Loucy (cell line): ENCODE data around the gene ADAMTS14.

Source experiments
- H2AFZ ChIP-seq: fragments of 200-600 bp; sonication (generic); 2 replicates; pipeline ENCODE4 v1.6.0; 2016; ENCODE audit warnings: antibody characterized with exemption, mild to moderate bottlenecking, low read length, moderate library complexity
- H3F3A ChIP-seq: fragments of 200-600 bp; 2 replicates; pipeline ENCODE4 v1.6.0; 2016; ENCODE audit warnings: antibody characterized with exemption, low read depth, mild to moderate bottlenecking
- H3K27me3 ChIP-seq: fragments of 200-600 bp; sonication (generic); 2 replicates; pipeline ENCODE4 v1.6.1; 2014; ENCODE audit warnings: low read length, mild to moderate bottlenecking; ENCODE audit not compliant: insufficient read depth, poor library complexity, severe bottlenecking
- H3K36me3 ChIP-seq: fragments of 200-600 bp; sonication (generic); 2 replicates; pipeline ENCODE4 v1.6.1; 2016; ENCODE audit warnings: low read length; ENCODE audit not compliant: insufficient read depth
- H3K4me1 ChIP-seq: fragments of 200-600 bp; sonication (generic); 2 replicates; pipeline ENCODE4 v1.5.1; 2014; ENCODE audit warnings: low read length, mild to moderate bottlenecking; ENCODE audit not compliant: insufficient read depth, poor library complexity, severe bottlenecking
- H3K4me2 ChIP-seq: fragments of 200-600 bp; sonication (generic); 2 replicates; pipeline ENCODE4 v1.6.0; 2014; ENCODE audit warnings: antibody characterized with exemption, low read length, low read depth, mild to moderate bottlenecking; ENCODE audit not compliant: poor library complexity, severe bottlenecking
- H3K4me3 ChIP-seq: fragments of 200-600 bp; sonication (generic); 2 replicates; pipeline ENCODE4 v1.5.1; 2014; ENCODE audit warnings: low read length, mild to moderate bottlenecking, mixed read lengths; ENCODE audit not compliant: poor library complexity, severe bottlenecking
- H3K79me2 ChIP-seq: fragments of 200-600 bp; sonication (generic); 2 replicates; pipeline ENCODE4 v1.6.1; 2014; ENCODE audit warnings: low read length; ENCODE audit not compliant: insufficient read depth
- H3K9ac ChIP-seq: fragments of 200-600 bp; sonication (generic); 2 replicates; pipeline ENCODE4 v1.6.0; 2014; ENCODE audit warnings: mild to moderate bottlenecking, low read depth, low read length, moderate library complexity; ENCODE audit not compliant: poor library complexity, severe bottlenecking
- H3K9me2 ChIP-seq: fragments of 200-600 bp; sonication (generic); replicated peaks from 2 replicates; pipeline ENCODE4 v1.6.1; 2016; ENCODE audit warnings: low read depth, low read length, mixed read lengths
- H3K9me3 ChIP-seq: fragments of 200-600 bp; sonication (generic); 2 replicates; pipeline ENCODE4 v1.6.1; 2014; ENCODE audit warnings: mild to moderate bottlenecking, antibody characterized with exemption, low read length, low read depth; ENCODE audit not compliant: insufficient read depth
- H4K20me1 ChIP-seq: fragments of 200-600 bp; sonication (generic); 2 replicates; pipeline ENCODE4 v1.6.0; 2014; ENCODE audit warnings: antibody characterized with exemption, low read length, mild to moderate bottlenecking; ENCODE audit not compliant: insufficient read depth, poor library complexity, severe bottlenecking
- CTCF ChIP-seq: fragments of 200-600 bp; sonication (generic); conservative IDR thresholded peaks from 2 replicates; pipeline ENCODE4 v1.5.1; 2014; ENCODE audit warnings: mild to moderate bottlenecking, antibody characterized with exemption, low read length
- EZH2phosphoT487 ChIP-seq: fragments of 200-600 bp; IDR thresholded peaks from 2 replicates; pipeline ENCODE4 v1.6.1; 2018; ENCODE audit warnings: antibody characterized with exemption, mild to moderate bottlenecking, moderate library complexity, borderline replicate concordance

The ADAMTS14 gene

DNA sequence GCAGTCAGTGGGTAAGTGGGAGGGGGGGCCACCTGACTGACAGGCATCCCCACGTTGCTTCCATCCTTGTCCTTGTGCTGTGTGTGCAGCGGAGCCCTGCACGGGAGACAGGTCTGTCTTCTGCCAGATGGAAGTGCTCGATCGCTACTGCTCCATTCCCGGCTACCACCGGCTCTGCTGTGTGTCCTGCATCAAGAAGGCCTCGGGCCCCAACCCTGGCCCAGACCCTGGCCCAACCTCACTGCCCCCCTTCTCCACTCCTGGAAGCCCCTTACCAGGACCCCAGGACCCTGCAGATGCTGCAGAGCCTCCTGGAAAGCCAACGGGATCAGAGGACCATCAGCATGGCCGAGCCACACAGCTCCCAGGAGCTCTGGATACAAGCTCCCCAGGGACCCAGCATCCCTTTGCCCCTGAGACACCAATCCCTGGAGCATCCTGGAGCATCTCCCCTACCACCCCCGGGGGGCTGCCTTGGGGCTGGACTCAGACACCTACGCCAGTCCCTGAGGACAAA is 88.0 kb downstream of the ADAMTS14 start:
- H3K9me2 ChIP-seq: no peaks in the 10 kb centered on the region
- H3K4me1 ChIP-seq: peaks cover 8% of the 10 kb centered on the region
- H3K79me2 ChIP-seq: no peaks in the 10 kb centered on the region
- no peak for TF ChIP-seq EZH2phosphoT487
- TF ChIP-seq CTCF: no peak
- H3K27me3 ChIP-seq: no peaks in the 10 kb centered on the region
- no peaks in the 10 kb centered on the region for H3K36me3 ChIP-seq
- H4K20me1 ChIP-seq: no peaks in the 10 kb centered on the region
- 0 out of 2 replicates have a peak, but pooled peaks cover under 1% of the 10 kb centered on the region for H3K9me3 ChIP-seq
- no peak overlapping the region for H3K4me3 ChIP-seq
- H3K9ac ChIP-seq: no peak overlapping the region
- no peak overlapping the region for H2AFZ ChIP-seq
- H3F3A ChIP-seq: no peaks in the 10 kb centered on the region
- no peak overlapping the region for H3K4me2 ChIP-seq

DNA sequence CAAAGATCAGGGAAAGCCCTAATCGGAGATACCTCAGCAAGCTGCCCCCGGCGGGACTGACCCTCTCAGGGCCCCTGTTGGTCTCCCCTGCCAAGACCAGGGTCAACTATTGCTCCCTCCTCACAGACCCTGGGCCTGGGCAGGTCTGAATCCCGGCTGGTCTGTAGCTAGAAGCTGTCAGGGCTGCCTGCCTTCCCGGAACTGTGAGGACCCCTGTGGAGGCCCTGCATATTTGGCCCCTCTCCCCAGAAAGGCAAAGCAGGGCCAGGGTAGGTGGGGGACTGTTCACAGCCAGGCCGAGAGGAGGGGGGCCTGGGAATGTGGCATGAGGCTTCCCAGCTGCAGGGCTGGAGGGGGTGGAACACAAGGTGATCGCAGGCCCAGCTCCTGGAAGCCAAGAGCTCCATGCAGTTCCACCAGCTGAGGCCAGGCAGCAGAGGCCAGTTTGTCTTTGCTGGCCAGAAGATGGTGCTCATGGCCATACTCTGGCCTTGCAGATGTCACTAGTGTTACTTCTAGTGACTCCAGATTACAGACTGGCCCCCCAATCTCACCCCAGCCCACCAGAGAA is 88.8 kb downstream of the ADAMTS14 start:
- Histone ChIP-seq H3K27me3 (no peaks in the 10 kb centered on the region), H3K9me2 (no peaks in the 10 kb centered on the region), H3K79me2 (no peaks in the 10 kb centered on the region), H3K36me3 (no peaks in the 10 kb centered on the region), H3K9me3 (peaks cover 8% of the 10 kb centered on the region; the same call in 1 of the 2 replicates), H3F3A (no peaks in the 10 kb centered on the region), H3K9ac (no peak overlapping the region), H2AFZ (no peak overlapping the region), H3K4me1 (peaks cover 8% of the 10 kb centered on the region), H4K20me1 (no peaks in the 10 kb centered on the region), H3K4me2 (no peak overlapping the region), H3K4me3 (no peak overlapping the region)
- TF ChIP-seq CTCF (peak; percentile 52), EZH2phosphoT487 (no peak)

GRCh38 chr10:70761727-70762350 is 89.5 kb downstream of the ADAMTS14 start:
- Histone ChIP-seq H3K79me2 (no peaks in the 10 kb centered on the region), H4K20me1 (no peaks in the 10 kb centered on the region), H3K4me1 (peaks cover 8% of the 10 kb centered on the region), H3K4me3 (no peak overlapping the region), H3K9me3 (peaks cover 13% of the 10 kb centered on the region; the same call in 1 of the 2 replicates), H3F3A (no peaks in the 10 kb centered on the region), H3K4me2 (no peak overlapping the region), H3K36me3 (no peaks in the 10 kb centered on the region), H3K27me3 (no peaks in the 10 kb centered on the region), H3K9ac (no peak overlapping the region), H2AFZ (no peak overlapping the region), H3K9me2 (no peaks in the 10 kb centered on the region)
- no peak for TF ChIP-seq EZH2phosphoT487
